ENCODE data around the gene FER1L5.

DNA sequence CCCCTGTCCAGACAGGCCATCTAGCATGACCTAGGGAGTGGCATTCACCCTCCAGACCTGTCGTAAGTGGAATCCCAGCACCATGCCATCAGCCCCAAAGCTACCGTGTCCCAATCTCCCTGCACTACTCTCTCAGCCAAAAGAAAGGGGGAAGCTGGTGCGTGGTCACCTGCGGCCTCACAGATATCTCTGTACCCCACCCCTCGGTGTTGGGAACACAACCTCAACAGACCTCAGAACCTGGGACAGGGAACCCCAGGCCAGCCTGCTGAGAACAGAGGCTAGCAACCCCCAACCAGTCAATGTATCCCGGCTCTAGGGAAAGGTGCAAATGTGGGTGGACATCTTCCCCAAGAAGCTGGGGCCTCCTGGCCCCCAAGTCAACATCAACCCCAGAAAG lies 59.1 kb downstream of the FER1L5 start:
- TF ChIP-seq POLR2AphosphoS5 (IDR thresholded peaks at IDR 0.05) (no peak), POLR2A (IDR thresholded peaks at IDR 0.05; ENCODE audit: low read depth) (no peak)
- TF ChIP-seq, protein P1, sequence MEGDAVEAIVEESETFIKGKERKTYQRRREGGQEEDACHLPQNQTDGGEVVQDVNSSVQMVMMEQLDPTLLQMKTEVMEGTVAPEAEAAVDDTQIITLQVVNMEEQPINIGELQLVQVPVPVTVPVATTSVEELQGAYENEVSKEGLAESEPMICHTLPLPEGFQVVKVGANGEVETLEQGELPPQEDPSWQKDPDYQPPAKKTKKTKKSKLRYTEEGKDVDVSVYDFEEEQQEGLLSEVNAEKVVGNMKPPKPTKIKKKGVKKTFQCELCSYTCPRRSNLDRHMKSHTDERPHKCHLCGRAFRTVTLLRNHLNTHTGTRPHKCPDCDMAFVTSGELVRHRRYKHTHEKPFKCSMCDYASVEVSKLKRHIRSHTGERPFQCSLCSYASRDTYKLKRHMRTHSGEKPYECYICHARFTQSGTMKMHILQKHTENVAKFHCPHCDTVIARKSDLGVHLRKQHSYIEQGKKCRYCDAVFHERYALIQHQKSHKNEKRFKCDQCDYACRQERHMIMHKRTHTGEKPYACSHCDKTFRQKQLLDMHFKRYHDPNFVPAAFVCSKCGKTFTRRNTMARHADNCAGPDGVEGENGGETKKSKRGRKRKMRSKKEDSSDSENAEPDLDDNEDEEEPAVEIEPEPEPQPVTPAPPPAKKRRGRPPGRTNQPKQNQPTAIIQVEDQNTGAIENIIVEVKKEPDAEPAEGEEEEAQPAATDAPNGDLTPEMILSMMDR (IDR thresholded peaks at IDR 0.05) = no peak

Data from esophagus muscularis mucosa (tissue), 3 donors.